IMR-90 (cell line): ENCODE results near the gene MYO3B. TPM values are rescaled to one million over a fixed set of nuclear protein-coding genes. Genes with fewer than 3 reads are reported as not detected.

Source experiments
- ATAC-seq: fragments of 200-7000 bp; cut with Tn5 transposase; 2 replicates; pipeline ENCODE4 v1.9.1; 2020; ENCODE audit warnings: low read depth, mild to moderate bottlenecking, moderate library complexity
- BruUV-seq: library from RNA; stranded (reverse); fragments of 400-500 nt; replicated peaks from 2 replicates; lab custom pipeline; 2021; lab: Mats Ljungman, UMichigan
- CTCF ChIA-PET: fragments of 300-600 bp; formaldehyde crosslinking; extraction: SDS; loops from one replicate; lab custom pipeline; 2021; ENCODE audit warnings: antibody characterized with exemption; lab: Yijun Ruan, JAX
- POLR2A ChIA-PET: fragments of 300-600 bp; sonication (Branson Sonifier 250); formaldehyde crosslinking; loops from one replicate; lab custom pipeline; 2022; ENCODE audit warnings: antibody characterized with exemption; ENCODE audit not compliant: unreplicated experiment; lab: Charles Lee
- DNase-seq: peaks from one replicate; pipeline ENCODE4 v3.0.0; 2013
- H2AFZ ChIP-seq: replicated peaks from 2 replicates; pipeline ENCODE3; 2013; ENCODE audit warnings: low read length, mild to moderate bottlenecking; ENCODE audit not compliant: poor library complexity
- H2AK5ac ChIP-seq: 2 replicates; pipeline ENCODE4 v1.6.1; 2013; ENCODE audit warnings: low read depth, low read length, inconsistent platforms
- H2AK9ac ChIP-seq: replicated peaks from 2 replicates; pipeline ENCODE3; 2013; ENCODE audit warnings: mild to moderate bottlenecking, low read depth, low read length, moderate library complexity; ENCODE audit not compliant: poor library complexity
- H2BK120ac ChIP-seq: 2 replicates; pipeline ENCODE4 v1.6.1; 2013; ENCODE audit warnings: low read depth, low read length, inconsistent platforms
- H2BK15ac ChIP-seq: 3 replicates; pipeline ENCODE4 v1.6.1; 2013; ENCODE audit warnings: low read depth, low read length, inconsistent platforms
- H2BK20ac ChIP-seq: 2 replicates; pipeline ENCODE4 v1.6.1; 2013; ENCODE audit warnings: low read depth, mild to moderate bottlenecking, inconsistent platforms, low read length, moderate library complexity
- H2BK5ac ChIP-seq: 2 replicates; pipeline ENCODE4 v1.6.1; 2013; ENCODE audit warnings: mild to moderate bottlenecking, low read depth, low read length, inconsistent platforms; ENCODE audit not compliant: poor library complexity, severe bottlenecking
- H3K14ac ChIP-seq: replicated peaks from 2 replicates; pipeline ENCODE4 v1.6.1; 2013; ENCODE audit warnings: low read depth, low read length, inconsistent platforms
- H3K18ac ChIP-seq: 2 replicates; pipeline ENCODE4 v1.6.1; 2013; ENCODE audit warnings: low read depth, low read length, control low read depth
- H3K23ac ChIP-seq: 2 replicates; pipeline ENCODE4 v1.6.1; 2013; ENCODE audit warnings: low read depth, low read length, inconsistent platforms
- H3K27ac ChIP-seq: 2 replicates; pipeline ENCODE4 v1.5.1; 2013; ENCODE audit warnings: mild to moderate bottlenecking, control low read depth, low read length; ENCODE audit not compliant: insufficient read depth
- H3K27me3 ChIP-seq: 2 replicates; pipeline ENCODE4 v1.6.1; 2013; ENCODE audit warnings: low read length; ENCODE audit not compliant: control insufficient read depth, insufficient read depth
- H3K36me3 ChIP-seq: 2 replicates; pipeline ENCODE4 v1.6.1; 2013; ENCODE audit warnings: low read length, mixed read lengths; ENCODE audit not compliant: control insufficient read depth, insufficient read depth
- H3K4ac ChIP-seq: 2 replicates; pipeline ENCODE4 v1.6.1; 2013; ENCODE audit warnings: low read depth, low read length, inconsistent platforms
- H3K4me1 ChIP-seq: 2 replicates; pipeline ENCODE4 v1.6.1; 2013; ENCODE audit warnings: low read length, mixed read lengths; ENCODE audit not compliant: control insufficient read depth, insufficient read depth
- H3K4me2 ChIP-seq: 2 replicates; pipeline ENCODE4 v1.6.1; 2013; ENCODE audit warnings: low read depth, mild to moderate bottlenecking, control low read depth, low read length, moderate library complexity
- H3K4me3 ChIP-seq: 2 replicates; pipeline ENCODE4 v1.5.1; 2013; ENCODE audit warnings: low read depth, mild to moderate bottlenecking, control low read depth, low read length, moderate library complexity; ENCODE audit not compliant: insufficient read depth
- H3K56ac ChIP-seq: 2 replicates; pipeline ENCODE4 v1.6.1; 2013; ENCODE audit warnings: low read length, inconsistent platforms; ENCODE audit not compliant: insufficient read depth; ENCODE audit errors: extremely low read depth
- H3K79me1 ChIP-seq, 2 experiments: 2 replicates each; pipeline ENCODE4 v1.6.1; 2013; ENCODE audit warnings: low read length in 2 of 2, inconsistent platforms in 1 of 2, low read depth in 1 of 2
- H3K9ac ChIP-seq: 2 replicates; pipeline ENCODE4 v1.6.1; 2013; ENCODE audit warnings: low read depth, low read length, control low read depth
- H3K9me1 ChIP-seq: 2 replicates; pipeline ENCODE4 v1.6.1; 2013; ENCODE audit warnings: low read length, inconsistent platforms; ENCODE audit not compliant: insufficient read depth
- H3K9me3 ChIP-seq: 2 replicates; pipeline ENCODE4 v1.6.1; 2013; ENCODE audit warnings: low read length; ENCODE audit not compliant: control insufficient read depth, insufficient read depth
- H4K20me1 ChIP-seq: 2 replicates; pipeline ENCODE4 v1.6.1; 2013; ENCODE audit warnings: low read length, inconsistent platforms; ENCODE audit not compliant: insufficient read depth
- H4K5ac ChIP-seq: 2 replicates; pipeline ENCODE4 v1.6.1; 2013; ENCODE audit warnings: mild to moderate bottlenecking, low read depth, low read length, control low read depth
- H4K8ac ChIP-seq, 2 experiments: 2 replicates each; pipeline ENCODE4 v1.6.1; 2013; ENCODE audit warnings: low read depth in 2 of 2, low read length in 2 of 2, control low read depth in 1 of 2, inconsistent platforms in 1 of 2
- H4K91ac ChIP-seq: 2 replicates; pipeline ENCODE4 v1.6.1; 2013; ENCODE audit warnings: low read depth, low read length, inconsistent platforms; ENCODE audit not compliant: insufficient read depth
- CTCF ChIP-seq: conservative IDR thresholded peaks from 2 replicates; pipeline ENCODE4 v1.5.1; 2012; ENCODE audit warnings: mild to moderate bottlenecking, low read depth, low read length, improper control_type of control experiment
- FOS ChIP-seq: fragments of 150-350 bp; IDR thresholded peaks from 2 replicates; pipeline ENCODE4 v1.6.1; 2016; ENCODE audit warnings: low read depth, low read length
- MAFK ChIP-seq: IDR thresholded peaks from 2 replicates; pipeline ENCODE4 v1.6.1; 2012; ENCODE audit warnings: low read depth, low read length, improper control_type of control experiment
- MAZ ChIP-seq: IDR thresholded peaks from 2 replicates; pipeline ENCODE4 v1.6.1; 2012; ENCODE audit warnings: low read depth, mild to moderate bottlenecking, low read length, improper control_type of control experiment, moderate library complexity, borderline replicate concordance
- RCOR1 ChIP-seq: IDR thresholded peaks from 2 replicates; pipeline ENCODE4 v1.6.1; 2012; ENCODE audit warnings: mild to moderate bottlenecking, low read length, improper control_type of control experiment; ENCODE audit not compliant: insufficient replicate concordance
- SMC3 ChIP-seq: fragments of 150-350 bp; IDR thresholded peaks from 2 replicates; pipeline ENCODE4 v1.6.1; 2016; ENCODE audit warnings: low read depth, mild to moderate bottlenecking, antibody characterized with exemption, low read length, moderate library complexity
- dilution Hi-C: fragments of 300-500 bp; cut with HindIII; formaldehyde crosslinking; loops from one replicate; pipeline ENCODE4 v1.14.3; 2018; ENCODE audit warnings: low sequenced_read_pairs; ENCODE audit not compliant: unreplicated experiment
- in situ Hi-C: fragments of 300-500 bp; cut with MboI; formaldehyde crosslinking; loops from 3 replicates; pipeline ENCODE4 v1.14.3; 2019; ENCODE audit warnings: low sequenced_read_pairs, inconsistent platforms, mixed read lengths
- intact Hi-C: fragments of 100-400 bp; cut with micrococcal nuclease; formaldehyde crosslinking; loops from 2 replicates; pipeline ENCODE4 v1.10.0; 2022
- polyA plus RNA-seq, 3 experiments: library from polyadenylated mRNA; depleted of rRNA; stranded (reverse); fragments of >200 nt; gene quantifications; 2 replicates each; pipeline ENCODE4 v1.2.3, GENCODE V29; 2012; ENCODE audit warnings: low replicate concordance in 1 of 3
- total RNA-seq: library from RNA; depleted of rRNA; stranded (reverse); fragments of >200 nt; gene quantifications from 2 replicates; pipeline ENCODE4 v1.2.3, GENCODE V29; 2012
- TF ChIP-seq, protein P1 (sequence below): fragments of 150-350 bp; IDR thresholded peaks from 2 replicates; pipeline ENCODE4 v1.6.1; 2017; ENCODE audit warnings: mild to moderate bottlenecking, antibody characterized with exemption, low read length, low read depth

MYO3B gene
- total and polyA plus RNA-seq, 2 of the 4 experiments (the other 2 are of a cell fraction), result 0.02 TPM; not detected in 1

DNA sequence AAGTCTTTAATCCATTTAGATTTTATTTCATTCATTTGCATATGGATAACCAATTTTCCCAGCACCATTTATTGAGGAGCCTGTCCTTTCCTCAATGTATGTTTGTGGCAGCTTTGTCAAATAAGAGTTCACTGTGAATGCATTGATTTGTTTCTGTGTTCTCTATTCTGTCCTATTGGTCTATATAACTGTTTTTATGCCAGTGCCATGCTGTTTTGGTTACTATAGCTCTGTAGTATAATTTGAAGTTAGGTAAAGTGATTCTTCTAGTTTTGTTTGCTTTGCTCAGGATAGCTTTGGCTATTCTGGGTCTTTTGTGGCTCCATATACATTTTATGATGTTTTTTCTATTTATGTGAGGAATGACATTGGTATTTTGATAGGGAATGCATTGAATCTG lies 7.4 kb downstream of the MYO3B start:
- H2AK5ac ChIP-seq, result no peak overlapping the region
- DNase-seq (no peak), ATAC-seq (no peak)
- no peaks in the 10 kb centered on the region for H3K27me3 ChIP-seq
- no peak overlapping the region for H3K27ac ChIP-seq
- no peak overlapping the region for H2BK5ac ChIP-seq
- no peaks in the 10 kb centered on the region for H3K4me1 ChIP-seq
- H3K4me2 ChIP-seq, result no peak overlapping the region
- no peak overlapping the region for H2BK15ac ChIP-seq
- H2BK120ac ChIP-seq, result no peak overlapping the region
- H3K36me3 ChIP-seq, result no peaks in the 10 kb centered on the region
- H3K4me3 ChIP-seq, result no peak overlapping the region
- no peak overlapping the region for H3K9ac ChIP-seq
- TF ChIP-seq, protein P1, sequence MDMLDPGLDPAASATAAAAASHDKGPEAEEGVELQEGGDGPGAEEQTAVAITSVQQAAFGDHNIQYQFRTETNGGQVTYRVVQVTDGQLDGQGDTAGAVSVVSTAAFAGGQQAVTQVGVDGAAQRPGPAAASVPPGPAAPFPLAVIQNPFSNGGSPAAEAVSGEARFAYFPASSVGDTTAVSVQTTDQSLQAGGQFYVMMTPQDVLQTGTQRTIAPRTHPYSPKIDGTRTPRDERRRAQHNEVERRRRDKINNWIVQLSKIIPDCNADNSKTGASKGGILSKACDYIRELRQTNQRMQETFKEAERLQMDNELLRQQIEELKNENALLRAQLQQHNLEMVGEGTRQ, result no peak
- no peak for TF ChIP-seq RCOR1
- TF ChIP-seq CTCF, result no peak
- TF ChIP-seq MAZ, result no peak
- TF ChIP-seq SMC3, result no peak
- no peak for TF ChIP-seq FOS
- TF ChIP-seq MAFK, result no peak
- H3K9me3 ChIP-seq, result 0 out of 2 replicates have a peak, but pooled peaks cover 1% of the 10 kb centered on the region
- H4K5ac ChIP-seq, result no peak overlapping the region
- intact Hi-C loops, result no loop called here
- H3K9me1 ChIP-seq, result no peaks in the 10 kb centered on the region
- BruUV-seq, result no TSS peak
- no peak overlapping the region for H3K23ac ChIP-seq
- H3K14ac ChIP-seq, result no peak overlapping the region
- H2AK9ac ChIP-seq, result no peak overlapping the region
- H3K18ac ChIP-seq, result no peak overlapping the region
- H4K91ac ChIP-seq, result no peak overlapping the region
- no peak overlapping the region for H2BK20ac ChIP-seq
- H3K56ac ChIP-seq, result no peak overlapping the region
- ChIA-PET CTCF (interaction anchor here (0.8 kb wide), 1 partner anchor 30 kb away, joined by 3 read pairs; no protein-coding TSS in a partner anchor), POLR2A (no interaction called here)
- dilution Hi-C loops, result no loop called here
- H3K4ac ChIP-seq, result no peak overlapping the region
- H2AFZ ChIP-seq, result no peak overlapping the region
- in situ Hi-C loops, result no loop called here
- no peaks in the 10 kb centered on the region for H4K20me1 ChIP-seq
- H3K79me1 ChIP-seq, result no peaks in the 10 kb centered on the region
- no peak overlapping the region for H4K8ac ChIP-seq
